Measurements from ENCODE around the gene SYNE4.

Gene SYNE4

DNA sequence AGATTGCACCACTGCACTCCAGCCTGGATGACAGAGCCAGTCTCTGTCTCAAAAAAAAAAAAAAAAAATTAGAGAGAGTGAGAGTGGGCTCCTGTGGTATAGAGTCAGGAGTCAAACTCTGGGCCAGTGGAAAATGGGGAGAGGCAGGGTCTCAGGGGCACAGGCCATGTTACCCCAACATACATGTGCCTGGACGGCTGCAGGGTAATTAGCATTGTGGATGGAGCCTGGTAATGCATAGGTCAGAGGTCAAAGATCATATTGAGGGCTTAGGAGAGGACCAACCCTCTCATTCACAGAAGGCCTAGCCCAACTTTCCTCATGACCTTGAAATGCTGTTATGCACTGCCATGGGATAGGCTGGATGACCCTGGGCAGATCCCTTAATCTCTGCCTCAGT is 16.9 kb upstream of the SYNE4 start:
- no peak for DNase-seq (ENCODE audit: low read depth)

DNA sequence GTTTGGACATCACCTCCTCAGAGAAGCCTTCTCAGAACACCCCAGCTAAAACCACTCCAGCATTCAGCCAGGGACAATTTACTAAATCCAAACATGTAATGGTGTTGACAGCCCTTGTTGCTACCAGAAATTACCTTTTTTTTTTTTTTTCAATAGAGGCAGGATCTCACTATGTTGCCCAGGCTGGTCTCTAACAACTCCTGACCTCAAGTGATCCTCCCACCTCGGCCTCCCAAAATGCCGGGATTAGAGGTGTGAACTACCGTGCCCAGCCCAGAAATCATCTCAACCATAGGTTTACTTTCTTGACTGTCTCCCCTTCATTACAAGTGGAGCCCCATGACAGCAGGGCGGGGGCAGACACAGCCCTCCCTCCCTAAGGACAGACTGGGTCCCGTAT is 14.8 kb upstream of the SYNE4 start:
- no peak for DNase-seq (ENCODE audit: low read depth)

GRCh38 chr19:36019061-36019670 is 10.6 kb upstream of the SYNE4 start:
- no peak for DNase-seq (ENCODE audit: low read depth)

GRCh38 chr19:36014012-36014924 is 5.7 kb upstream of the SYNE4 start, which contains the start of gene ALKBH6:
TSS of gene ALKBH6 (minus strand) at chr19:36014213. CDS start at chr19:36013397, 816 bp downstream.
- DNase-seq (ENCODE audit: low read depth) = peak; percentile 99

DNA sequence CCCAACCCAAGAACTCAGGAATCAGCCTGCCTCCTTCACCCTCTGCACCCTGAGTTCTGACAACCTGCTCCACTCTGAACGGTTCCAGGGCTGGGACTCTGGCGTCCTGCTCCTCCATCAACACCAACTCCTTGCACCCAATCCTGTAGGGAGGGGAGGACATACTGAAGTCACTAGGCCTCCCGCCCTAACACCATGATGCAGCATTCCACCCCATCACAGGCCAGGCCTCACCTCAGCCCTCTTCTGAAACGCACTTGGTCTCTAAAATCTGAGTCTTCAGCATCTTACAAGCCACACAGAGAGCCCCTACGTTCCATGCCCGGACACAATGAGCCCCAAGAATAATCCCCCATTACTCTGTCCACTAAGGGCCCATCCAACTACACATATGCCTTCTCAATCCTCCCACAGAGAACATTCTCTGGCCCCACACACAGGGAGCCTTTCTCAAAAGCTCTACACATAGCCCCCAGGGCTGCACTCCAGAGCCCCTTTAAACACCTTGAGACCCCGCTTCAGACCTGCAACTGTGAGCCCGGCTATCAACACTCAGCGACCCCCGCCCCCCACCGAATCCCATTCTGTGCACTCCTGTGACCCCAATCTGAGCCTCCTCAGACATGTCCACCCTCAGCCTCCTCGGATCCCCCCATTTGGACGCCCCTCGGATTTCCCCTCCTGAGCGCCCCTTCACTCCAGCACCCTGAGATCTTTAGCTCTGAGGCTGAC is 4.8 kb upstream of the SYNE4 start:
- DNase-seq (ENCODE audit: low read depth) = no peak

GRCh38 chr19:36010402-36010801 is 1.8 kb upstream of the SYNE4 start:
- DNase-seq (ENCODE audit: low read depth) = no peak

DNA sequence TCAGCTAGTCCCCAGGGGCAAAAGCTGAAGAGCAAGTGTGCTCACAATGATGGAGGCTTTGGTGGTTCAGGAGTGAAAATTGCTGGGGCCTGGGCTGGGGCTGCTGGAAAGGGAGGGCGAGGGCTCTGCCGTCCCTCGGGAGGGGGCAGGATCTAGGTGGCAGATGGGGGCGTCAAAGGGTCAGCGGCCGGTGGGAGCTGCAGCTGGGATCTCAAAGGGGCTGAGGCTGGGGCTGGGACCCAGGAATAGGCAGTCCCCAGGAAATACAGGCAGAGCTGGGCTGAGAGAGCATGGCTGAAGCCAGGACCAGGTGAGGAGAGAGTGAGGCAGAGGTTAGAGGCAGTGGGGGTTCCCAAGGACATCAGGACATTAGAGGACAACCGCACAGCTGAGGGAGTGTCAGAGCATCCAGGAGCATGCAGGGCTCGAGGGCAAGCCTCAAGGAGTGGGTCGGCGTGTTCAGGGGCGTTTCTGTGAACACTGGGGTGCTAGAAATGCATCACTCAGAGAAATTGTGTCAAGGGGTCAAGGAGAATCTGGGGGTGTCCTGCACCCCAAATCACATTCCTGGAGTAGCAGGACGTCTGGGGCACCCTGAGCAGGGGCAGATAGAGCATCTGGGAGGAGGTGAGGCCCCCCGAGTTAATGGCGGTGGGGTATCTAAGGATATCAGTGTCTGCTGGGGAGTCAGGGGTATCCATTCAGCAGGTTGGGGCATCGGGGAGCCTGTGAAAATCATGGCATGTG is 1.2 kb upstream of the SYNE4 start:
- no peak for DNase-seq (ENCODE audit: low read depth)

- peak; percentile 73 for DNase-seq (ENCODE audit: low read depth)
These were observed 607 bp upstream of the SYNE4 start for GRCh38 chr19:36009220-36009619.

DNA sequence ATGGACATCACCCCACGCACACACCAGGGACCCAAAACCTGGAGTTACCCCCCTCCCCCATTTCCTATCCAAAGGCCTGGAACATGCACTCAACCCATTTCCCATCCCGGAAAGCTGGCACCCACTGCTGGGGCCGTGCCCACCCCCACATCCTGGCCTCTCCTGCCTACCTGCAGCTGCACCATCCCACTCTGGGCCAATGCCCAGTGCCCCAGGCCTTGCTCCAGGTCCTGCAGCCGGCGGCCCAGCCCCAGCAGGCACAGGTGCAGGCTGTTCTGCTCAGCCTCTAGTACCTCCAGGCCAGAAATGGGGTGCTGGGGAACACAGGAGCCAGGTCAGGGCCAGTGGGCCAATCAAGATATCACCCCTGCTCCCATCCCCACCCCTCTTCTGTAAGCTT is 1.7 kb downstream of the SYNE4 start:
- no peak for DNase-seq (ENCODE audit: low read depth)

GRCh38 chr19:36003284-36003683 is 5.3 kb downstream of the SYNE4 start:
- DNase-seq (ENCODE audit: low read depth) = no peak

GRCh38 chr19:36001605-36002004 is 7.0 kb downstream of the SYNE4 start:
- DNase-seq (ENCODE audit: low read depth) = no peak

DNA sequence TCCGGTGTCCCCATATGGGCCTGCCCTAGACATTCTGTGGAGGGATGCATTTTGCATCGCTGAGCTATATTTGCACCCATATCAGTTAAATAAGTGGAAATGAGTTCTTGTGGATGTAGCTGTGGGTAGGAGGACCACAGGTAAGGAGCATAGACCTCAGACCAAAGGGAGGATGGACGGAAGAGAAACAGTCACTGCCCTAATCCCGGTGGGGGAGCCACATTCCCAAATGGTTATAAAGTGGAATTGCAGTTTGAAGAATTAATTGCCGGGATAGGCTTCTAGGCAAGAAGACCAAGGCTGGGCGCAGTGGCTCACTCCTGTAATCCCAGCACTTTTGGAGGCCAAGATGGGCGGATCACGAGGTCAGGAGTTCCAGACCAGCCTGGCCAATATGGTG is 11.8 kb downstream of the SYNE4 start:
- DNase-seq (ENCODE audit: low read depth) = no peak

GRCh38 chr19:35995048-35995993 is 13.3 kb downstream of the SYNE4 start, which contains the start of gene SDHAF1:
TSS of gene SDHAF1 (plus strand) at chr19:35995188. CDS start at chr19:35995275, 87 bp downstream.
- peak; percentile 93 for DNase-seq (ENCODE audit: low read depth)

DNA sequence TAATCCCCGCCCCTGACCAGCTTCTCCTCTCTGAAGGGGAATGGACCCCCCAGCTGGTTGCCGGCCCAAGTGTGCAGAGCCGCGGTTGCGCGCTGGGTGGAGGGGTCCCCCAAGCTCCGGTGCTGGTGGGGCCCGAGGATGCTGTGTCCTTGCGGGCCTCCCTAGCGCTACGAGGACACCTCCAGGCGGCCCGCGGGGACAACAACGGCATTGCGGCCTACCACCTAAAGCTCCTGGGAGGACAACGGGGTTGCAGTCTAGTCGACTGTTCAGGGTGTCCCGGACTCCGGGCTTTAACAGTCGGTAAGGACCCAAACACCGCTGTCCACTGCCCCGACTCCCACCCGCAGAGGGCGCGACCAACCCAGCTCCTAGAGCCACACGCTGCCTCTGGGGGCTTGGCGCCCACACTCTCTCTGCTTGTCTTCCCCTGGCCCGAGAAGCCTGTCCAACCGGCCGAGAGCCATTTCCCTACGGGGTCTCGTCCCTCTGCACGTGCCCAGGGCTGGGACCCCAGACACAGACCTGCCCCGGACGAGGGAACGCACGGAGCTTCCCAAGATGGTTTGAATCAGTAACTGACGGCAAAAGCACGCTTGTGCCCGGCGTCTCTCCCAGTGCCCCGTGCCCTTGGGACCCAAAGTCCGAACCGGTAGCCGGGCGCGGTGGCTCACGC is 14.6 kb downstream of the SYNE4 start:
- DNase-seq (ENCODE audit: low read depth) = no peak

DNA sequence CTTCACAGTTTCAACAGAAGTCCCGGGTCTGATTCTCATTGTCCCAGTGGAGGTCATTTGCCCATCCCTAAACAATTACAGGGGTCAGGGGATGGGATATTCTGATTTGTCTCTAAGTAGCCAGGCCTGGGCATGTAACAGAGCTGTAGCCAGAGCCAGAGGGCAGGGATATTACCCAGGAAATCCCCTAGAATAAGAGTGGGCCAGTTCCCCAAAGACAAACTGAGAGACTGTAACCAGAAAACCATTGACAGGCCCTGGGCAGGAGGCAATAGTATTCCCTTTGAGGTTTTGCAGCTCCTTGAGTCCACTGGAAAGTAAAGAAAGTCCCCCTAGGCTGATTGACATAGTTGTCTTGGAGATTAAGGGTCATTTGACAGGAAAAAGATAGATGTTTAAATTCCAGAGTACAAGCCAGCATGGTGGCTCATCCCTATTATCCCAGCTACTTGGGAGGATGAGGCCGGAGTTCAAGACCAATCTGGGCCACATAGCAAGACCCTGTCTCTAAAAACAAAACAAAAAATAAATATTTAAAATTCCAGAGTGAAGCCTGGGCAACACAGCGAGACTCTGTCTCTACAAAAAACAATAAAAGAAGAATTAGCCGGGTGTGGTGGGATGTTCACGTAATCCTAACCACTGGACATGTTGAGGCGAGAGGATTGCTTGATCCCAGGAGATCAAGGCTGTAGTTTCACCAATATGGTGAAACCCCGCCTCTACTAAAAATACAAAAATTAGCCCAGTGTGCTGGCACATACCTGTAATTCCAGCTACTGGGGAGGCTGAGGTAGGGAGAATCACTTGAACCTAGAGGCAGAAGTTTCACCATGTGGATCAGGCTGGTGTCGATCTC is 15.5 kb downstream of the SYNE4 start:
- no peak for DNase-seq (ENCODE audit: low read depth)

DNA sequence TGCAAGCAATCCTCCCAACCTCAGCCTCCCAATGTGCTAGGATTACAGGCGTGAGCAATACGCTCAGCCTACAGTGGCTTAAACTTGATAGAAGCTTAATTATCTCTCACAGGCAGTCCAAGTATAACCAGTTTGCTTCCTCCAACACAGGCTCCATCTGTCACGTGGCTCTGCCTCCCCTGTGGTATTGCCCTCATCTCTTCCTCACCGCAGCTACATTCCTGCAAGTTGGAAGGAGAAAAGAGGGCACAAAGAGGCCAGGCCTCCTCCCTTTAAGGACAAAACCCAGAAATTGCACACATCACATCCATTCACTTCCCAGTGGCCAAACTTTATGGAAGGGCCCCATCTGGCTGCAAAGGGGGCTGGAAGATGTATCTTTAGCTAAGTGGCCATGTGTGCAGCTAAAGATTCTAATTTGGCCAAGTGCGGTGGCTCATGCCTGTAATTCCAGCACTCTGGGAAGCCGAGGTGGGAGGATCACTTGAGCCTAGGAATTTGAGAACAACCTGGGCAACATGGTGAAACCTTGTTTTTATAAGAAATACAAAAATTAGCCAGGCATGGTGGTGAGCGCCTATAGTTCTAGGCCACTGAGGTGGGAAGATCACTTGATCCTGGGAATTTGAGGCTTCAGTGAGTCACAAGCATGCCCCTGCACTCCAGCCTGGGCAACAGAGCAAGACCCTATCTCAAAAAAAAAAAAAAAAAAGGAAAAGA is 16.7 kb downstream of the SYNE4 start:
- DNase-seq (ENCODE audit: low read depth) = no peak

DNA sequence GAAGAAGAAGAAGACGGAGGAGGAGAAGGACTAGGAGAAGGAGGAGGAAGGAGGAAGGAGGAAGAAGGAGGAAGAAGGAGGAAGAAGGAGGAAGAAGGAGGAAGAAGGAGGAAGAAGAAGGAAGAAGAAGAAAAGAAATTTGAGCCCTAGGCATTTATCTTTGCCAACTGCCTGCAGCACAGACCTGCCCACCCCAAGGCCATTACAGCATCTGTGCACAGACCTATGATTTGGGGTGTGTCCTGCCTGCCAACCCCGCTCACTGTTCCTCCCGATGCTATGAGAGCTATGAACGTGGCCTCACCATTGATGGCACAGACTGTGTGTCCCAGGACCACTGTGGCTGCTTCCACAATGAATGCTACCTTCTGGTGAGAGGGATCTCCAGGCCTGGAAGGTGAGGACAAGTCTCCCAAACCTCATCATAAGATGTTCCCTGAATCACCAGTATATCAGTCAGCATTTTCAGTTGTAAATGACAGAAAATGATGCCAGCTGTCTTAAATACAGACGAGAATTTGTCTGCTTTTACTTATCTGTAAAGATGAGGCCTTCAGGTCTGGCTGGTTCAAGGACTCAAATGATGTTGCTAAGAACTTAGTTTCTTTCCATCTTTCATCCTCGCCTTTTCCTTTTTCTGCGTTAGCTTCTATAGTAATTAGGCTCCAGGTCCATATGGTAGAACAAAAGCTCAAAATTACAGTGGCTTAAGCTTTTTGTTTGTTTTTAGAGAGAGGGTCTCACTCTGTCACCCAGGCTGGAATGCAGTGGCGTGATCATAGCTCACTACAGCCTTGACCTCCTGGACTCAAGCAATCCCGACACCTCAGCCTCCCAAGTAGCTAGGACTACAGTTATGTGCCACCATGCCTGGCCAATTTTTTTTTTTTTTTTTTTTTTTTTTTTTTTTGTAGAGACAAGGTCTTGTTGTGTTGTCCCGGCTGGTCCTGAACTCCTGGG is 17.6 kb downstream of the SYNE4 start:
- DNase-seq (ENCODE audit: low read depth) = no peak

Data from iris pigment epithelial cell (primary cell).